ENCODE results near the gene C10orf62.
"Not testable (repeated sequence)": the region's sequence is repeated elsewhere in the genome, so short reads cannot be mapped to it uniquely, and the experiment has no call there.

Gene C10orf62

GRCh38 chr10:97589479-97589878, at the start of gene C10orf62:
Gene C10orf62 (plus strand): TSS chr10:97589721. CDS start chr10:97589898, 177 bp downstream.
- no peak for DNase-seq (ENCODE audit: low spot score)

- no peak for DNase-seq (ENCODE audit: low spot score)
Measured at GRCh38 chr10:97540669-97541500, 48.6 kb upstream of the C10orf62 start.

- peak; percentile 56 for DNase-seq (ENCODE audit: low spot score)
Measured at GRCh38 chr10:97542169-97543024, 47.1 kb upstream of the C10orf62 start.

- DNase-seq (ENCODE audit: low spot score) = peak; percentile 54
Measured at GRCh38 chr10:97543025-97543546, 46.4 kb upstream of the C10orf62 start.

GRCh38 chr10:97546456-97547270, 42.9 kb upstream of the C10orf62 start:
- no peak for DNase-seq (ENCODE audit: low spot score)

- DNase-seq (ENCODE audit: low spot score) = no peak
Measured at GRCh38 chr10:97547271-97547600, 42.3 kb upstream of the C10orf62 start.

GRCh38 chr10:97547962-97548361, 41.6 kb upstream of the C10orf62 start:
- no peak for DNase-seq (ENCODE audit: low spot score)

- no peak for DNase-seq (ENCODE audit: low spot score)
Measured at GRCh38 chr10:97548828-97549455, 40.6 kb upstream of the C10orf62 start.

- no peak for DNase-seq (ENCODE audit: low spot score)
Measured at GRCh38 chr10:97549587-97550322, 39.8 kb upstream of the C10orf62 start.

- peak; percentile 37 for DNase-seq (ENCODE audit: low spot score)
Measured at GRCh38 chr10:97550336-97551149, 39.0 kb upstream of the C10orf62 start.

GRCh38 chr10:97551271-97551670, 38.2 kb upstream of the C10orf62 start:
- no peak for DNase-seq (ENCODE audit: low spot score)

- DNase-seq (ENCODE audit: low spot score) = peak; percentile 86
Measured at GRCh38 chr10:97553575-97554031, 35.9 kb upstream of the C10orf62 start.

GRCh38 chr10:97554336-97554735, 35.2 kb upstream of the C10orf62 start:
- DNase-seq (ENCODE audit: low spot score) = not testable (repeated sequence)

- not testable (repeated sequence) for DNase-seq (ENCODE audit: low spot score)
Measured at GRCh38 chr10:97555541-97555940, 34.0 kb upstream of the C10orf62 start.

GRCh38 chr10:97560731-97561381, 28.7 kb upstream of the C10orf62 start:
- not testable (repeated sequence) for DNase-seq (ENCODE audit: low spot score)

GRCh38 chr10:97561386-97562077, 28.0 kb upstream of the C10orf62 start:
- not testable (repeated sequence) for DNase-seq (ENCODE audit: low spot score)

GRCh38 chr10:97562329-97562728, 27.2 kb upstream of the C10orf62 start:
- not testable (repeated sequence) for DNase-seq (ENCODE audit: low spot score)

GRCh38 chr10:97563337-97563736, 26.2 kb upstream of the C10orf62 start:
- no peak for DNase-seq (ENCODE audit: low spot score)

- DNase-seq (ENCODE audit: low spot score) = no peak
Measured at GRCh38 chr10:97564776-97565175, 24.7 kb upstream of the C10orf62 start.
